ENCODE results near the gene BTBD9.

Gene BTBD9

GRCh38 chr6:38279963-38280588, 359.7 kb downstream of the BTBD9 start:
- no peaks in the 10 kb centered on the region for H4K20me1 ChIP-seq (ENCODE audit: control insufficient read depth, insufficient read depth, low read depth, low read length)
- H3K79me2 ChIP-seq (ENCODE audit: control insufficient read depth, low read length), result no peaks in the 10 kb centered on the region
- no peaks in the 10 kb centered on the region for H3K4me1 ChIP-seq (ENCODE audit: control insufficient read depth, low read length)
- no peaks in the 10 kb centered on the region for H3K9me3 ChIP-seq (ENCODE audit: control insufficient read depth, insufficient read depth, low read length)
- H3K4me3 ChIP-seq (ENCODE audit: low read length), result no peak overlapping the region
- H3K9me2 ChIP-seq (replicated peaks; ENCODE audit: control insufficient read depth, low read length), result no peaks in the 10 kb centered on the region
- TF ChIP-seq EZH2phosphoT487 (IDR thresholded peaks at IDR 0.05; ENCODE audit: borderline replicate concordance, low read length), result no peak
- TF ChIP-seq CTCF (IDR thresholded peaks at IDR 0.05; ENCODE audit: low read depth, low read length, poor library complexity, severe bottlenecking), result no peak
- H3K4me2 ChIP-seq (ENCODE audit: low read length), result no peak overlapping the region
- H3K27me3 ChIP-seq (ENCODE audit: control insufficient read depth, low read length), result peaks cover 10% of the 10 kb centered on the region; the same call in 1 of the 2 replicates
- H3K36me3 ChIP-seq (ENCODE audit: control insufficient read depth, low read length), result no peaks in the 10 kb centered on the region
- no peak overlapping the region for H3K27ac ChIP-seq (ENCODE audit: low read depth, low read length)
- H3F3A ChIP-seq (ENCODE audit: control insufficient read depth, insufficient read depth), result no peaks in the 10 kb centered on the region

- Histone ChIP-seq H4K20me1 (ENCODE audit: control insufficient read depth, insufficient read depth, low read depth, low read length) (no peaks in the 10 kb centered on the region), H3K27me3 (ENCODE audit: control insufficient read depth, low read length) (peaks cover 10% of the 10 kb centered on the region; the same call in 1 of the 2 replicates), H3K4me1 (ENCODE audit: control insufficient read depth, low read length) (no peaks in the 10 kb centered on the region), H3K9me3 (ENCODE audit: control insufficient read depth, insufficient read depth, low read length) (no peaks in the 10 kb centered on the region), H3K36me3 (ENCODE audit: control insufficient read depth, low read length) (no peaks in the 10 kb centered on the region), H3K4me2 (ENCODE audit: low read length) (no peak overlapping the region), H3K4me3 (ENCODE audit: low read length) (no peak overlapping the region), H3F3A (ENCODE audit: control insufficient read depth, insufficient read depth) (no peaks in the 10 kb centered on the region), H3K79me2 (ENCODE audit: control insufficient read depth, low read length) (no peaks in the 10 kb centered on the region), H3K27ac (ENCODE audit: low read depth, low read length) (no peak overlapping the region), H3K9me2 (replicated peaks; ENCODE audit: control insufficient read depth, low read length) (no peaks in the 10 kb centered on the region)
- no peak for TF ChIP-seq EZH2phosphoT487 (IDR thresholded peaks at IDR 0.05; ENCODE audit: borderline replicate concordance, low read length)
- no peak for TF ChIP-seq CTCF (IDR thresholded peaks at IDR 0.05; ENCODE audit: low read depth, low read length, poor library complexity, severe bottlenecking)
Measured at GRCh38 chr6:38279423-38279822, 360.3 kb downstream of the BTBD9 start.

GRCh38 chr6:38273325-38273724, 366.4 kb downstream of the BTBD9 start:
- Histone ChIP-seq H3K9me3 (ENCODE audit: control insufficient read depth, insufficient read depth, low read length) (no peaks in the 10 kb centered on the region), H3K4me3 (ENCODE audit: low read length) (no peak overlapping the region), H3K9me2 (replicated peaks; ENCODE audit: control insufficient read depth, low read length) (no peaks in the 10 kb centered on the region), H3K4me2 (ENCODE audit: low read length) (no peak overlapping the region), H3K27me3 (ENCODE audit: control insufficient read depth, low read length) (no peaks in the 10 kb centered on the region), H3K79me2 (ENCODE audit: control insufficient read depth, low read length) (no peaks in the 10 kb centered on the region), H3K4me1 (ENCODE audit: control insufficient read depth, low read length) (no peaks in the 10 kb centered on the region), H3K36me3 (ENCODE audit: control insufficient read depth, low read length) (no peaks in the 10 kb centered on the region), H3K27ac (ENCODE audit: low read depth, low read length) (no peak overlapping the region), H4K20me1 (ENCODE audit: control insufficient read depth, insufficient read depth, low read depth, low read length) (no peaks in the 10 kb centered on the region), H3F3A (ENCODE audit: control insufficient read depth, insufficient read depth) (no peaks in the 10 kb centered on the region)
- TF ChIP-seq EZH2phosphoT487 (IDR thresholded peaks at IDR 0.05; ENCODE audit: borderline replicate concordance, low read length) (no peak), CTCF (IDR thresholded peaks at IDR 0.05; ENCODE audit: low read depth, low read length, poor library complexity, severe bottlenecking) (no peak)

All from DOHH2 (cell line).